ENCODE measurements around the gene ADGB.

GRCh38 chr6:146767632-146768031 is 168.9 kb downstream of the ADGB start:
- TF ChIP-seq CREB5 (CRISPR knock-in tag; IDR thresholded peaks at IDR 0.05): no peak
- no peak for TF ChIP-seq CUX1 (CRISPR knock-in tag; IDR thresholded peaks at IDR 0.05)
- TF ChIP-seq MAFF (IDR thresholded peaks at IDR 0.05; ENCODE audit: low read length): no peak
- no peak for TF ChIP-seq FOXJ3 (CRISPR knock-in tag; IDR thresholded peaks at IDR 0.05)
- TF ChIP-seq CTCF (IDR thresholded peaks at IDR 0.05 in 2 of 3, conservative IDR thresholded peaks at IDR 0.05 in 1 of 3; ENCODE audit: insufficient read depth in 2 of 3, low read depth in 1 of 3, low read length in 3 of 3): no peak
- no peak for TF ChIP-seq CHD1 (IDR thresholded peaks at IDR 0.05; ENCODE audit: low read length)
- no peak for TF ChIP-seq BRCA1 (IDR thresholded peaks at IDR 0.05)
- no peak for TF ChIP-seq BRCA1 (CRISPR knock-in tag; IDR thresholded peaks at IDR 0.05)
- no peak for TF ChIP-seq EZH2 (IDR thresholded peaks at IDR 0.05; ENCODE audit: borderline replicate concordance, low read depth, low read length)
- no peak for TF ChIP-seq TOE1 (IDR thresholded peaks at IDR 0.05; ENCODE audit: borderline replicate concordance)
- TF ChIP-seq TOE1 (CRISPR knock-in tag; IDR thresholded peaks at IDR 0.05; ENCODE audit: borderline replicate concordance, low read depth): no peak
- TF ChIP-seq ZNF561 (CRISPR knock-in tag; conservative IDR thresholded peaks at IDR 0.05): no peak
